ENCODE data around the gene LRRC25. TPM values are rescaled to one million over a fixed set of nuclear protein-coding genes. Genes with fewer than 3 reads are reported as not detected.

LRRC25 gene
- total and polyA plus RNA-seq, 10 of the 15 experiments (the other 5 are each of a cell fraction or from before 2014, with no cell fraction given), result 0.38 to 2.9 (median 1.2) TPM

DNA sequence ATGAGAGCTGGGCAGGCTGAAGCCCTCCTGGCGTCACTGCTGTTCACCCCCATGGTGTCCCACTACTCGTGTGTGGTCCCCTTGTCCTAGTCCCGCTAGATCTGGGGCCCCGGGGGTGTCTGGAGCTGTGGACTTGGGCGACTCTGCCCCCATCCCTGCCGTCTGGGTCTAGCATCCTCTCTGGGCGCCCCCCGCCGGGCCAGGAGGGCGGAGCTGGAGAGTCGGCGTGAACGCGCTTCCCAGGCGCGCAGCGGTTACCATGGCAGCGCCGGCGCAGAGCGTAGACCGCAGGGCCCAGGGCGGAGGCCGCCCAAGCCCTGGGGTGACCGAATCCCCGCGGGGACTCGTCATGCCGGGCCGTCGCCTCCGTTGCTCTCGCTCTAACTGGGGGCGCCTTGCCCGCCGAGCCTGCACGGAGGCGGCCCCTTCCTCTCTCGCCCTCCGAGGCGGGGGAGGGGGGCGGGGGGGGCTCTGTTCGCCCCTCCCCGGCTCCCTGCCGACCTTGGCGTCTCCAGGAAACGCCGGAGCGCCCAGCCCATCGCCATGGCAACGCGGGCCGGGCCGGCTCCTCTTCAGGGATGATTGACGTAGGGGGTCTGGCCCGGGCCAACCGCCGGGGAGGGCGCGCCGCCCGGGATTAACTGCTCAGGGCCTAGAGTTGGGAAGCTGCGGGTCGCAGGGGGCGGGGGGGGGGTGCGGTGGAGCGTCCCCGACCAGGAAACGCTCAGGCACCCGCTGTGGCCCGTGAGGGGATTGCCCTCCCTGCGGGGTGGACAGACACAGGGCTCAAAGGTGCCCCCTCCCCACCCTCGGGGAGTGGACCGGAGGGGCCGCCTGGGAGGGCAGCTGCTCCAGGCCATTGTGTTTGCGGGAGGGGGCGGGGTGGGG is 31.6 kb upstream of the LRRC25 start (continued):
- 0 out of 2 replicates have a peak, but pooled peaks have one; percentile 43 for TF ChIP-seq TBL1XR1 (IDR thresholded peaks at IDR 0.05; ENCODE audit: low read depth, low read length)
- TF ChIP-seq ZNF274 (IDR thresholded peaks at IDR 0.05; ENCODE audit: insufficient read depth, insufficient read length), result no peak
- no peak for TF ChIP-seq SMAD5 (IDR thresholded peaks at IDR 0.05; ENCODE audit: low read depth)
- TF ChIP-seq, protein P1, sequence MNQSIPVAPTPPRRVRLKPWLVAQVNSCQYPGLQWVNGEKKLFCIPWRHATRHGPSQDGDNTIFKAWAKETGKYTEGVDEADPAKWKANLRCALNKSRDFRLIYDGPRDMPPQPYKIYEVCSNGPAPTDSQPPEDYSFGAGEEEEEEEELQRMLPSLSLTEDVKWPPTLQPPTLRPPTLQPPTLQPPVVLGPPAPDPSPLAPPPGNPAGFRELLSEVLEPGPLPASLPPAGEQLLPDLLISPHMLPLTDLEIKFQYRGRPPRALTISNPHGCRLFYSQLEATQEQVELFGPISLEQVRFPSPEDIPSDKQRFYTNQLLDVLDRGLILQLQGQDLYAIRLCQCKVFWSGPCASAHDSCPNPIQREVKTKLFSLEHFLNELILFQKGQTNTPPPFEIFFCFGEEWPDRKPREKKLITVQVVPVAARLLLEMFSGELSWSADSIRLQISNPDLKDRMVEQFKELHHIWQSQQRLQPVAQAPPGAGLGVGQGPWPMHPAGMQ (IDR thresholded peaks at IDR 0.05; ENCODE audit: borderline replicate concordance), result no peak
- peak; percentile 57; the same call in 1 of the 2 replicates for TF ChIP-seq LARP7 (IDR thresholded peaks at IDR 0.05)
- TF ChIP-seq, protein P2, sequence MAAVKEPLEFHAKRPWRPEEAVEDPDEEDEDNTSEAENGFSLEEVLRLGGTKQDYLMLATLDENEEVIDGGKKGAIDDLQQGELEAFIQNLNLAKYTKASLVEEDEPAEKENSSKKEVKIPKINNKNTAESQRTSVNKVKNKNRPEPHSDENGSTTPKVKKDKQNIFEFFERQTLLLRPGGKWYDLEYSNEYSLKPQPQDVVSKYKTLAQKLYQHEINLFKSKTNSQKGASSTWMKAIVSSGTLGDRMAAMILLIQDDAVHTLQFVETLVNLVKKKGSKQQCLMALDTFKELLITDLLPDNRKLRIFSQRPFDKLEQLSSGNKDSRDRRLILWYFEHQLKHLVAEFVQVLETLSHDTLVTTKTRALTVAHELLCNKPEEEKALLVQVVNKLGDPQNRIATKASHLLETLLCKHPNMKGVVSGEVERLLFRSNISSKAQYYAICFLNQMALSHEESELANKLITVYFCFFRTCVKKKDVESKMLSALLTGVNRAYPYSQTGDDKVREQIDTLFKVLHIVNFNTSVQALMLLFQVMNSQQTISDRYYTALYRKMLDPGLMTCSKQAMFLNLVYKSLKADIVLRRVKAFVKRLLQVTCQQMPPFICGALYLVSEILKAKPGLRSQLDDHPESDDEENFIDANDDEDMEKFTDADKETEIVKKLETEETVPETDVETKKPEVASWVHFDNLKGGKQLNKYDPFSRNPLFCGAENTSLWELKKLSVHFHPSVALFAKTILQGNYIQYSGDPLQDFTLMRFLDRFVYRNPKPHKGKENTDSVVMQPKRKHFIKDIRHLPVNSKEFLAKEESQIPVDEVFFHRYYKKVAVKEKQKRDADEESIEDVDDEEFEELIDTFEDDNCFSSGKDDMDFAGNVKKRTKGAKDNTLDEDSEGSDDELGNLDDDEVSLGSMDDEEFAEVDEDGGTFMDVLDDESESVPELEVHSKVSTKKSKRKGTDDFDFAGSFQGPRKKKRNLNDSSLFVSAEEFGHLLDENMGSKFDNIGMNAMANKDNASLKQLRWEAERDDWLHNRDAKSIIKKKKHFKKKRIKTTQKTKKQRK (IDR thresholded peaks at IDR 0.05; ENCODE audit: low read depth, low read length), result no peak
- TF ChIP-seq, protein P3, sequence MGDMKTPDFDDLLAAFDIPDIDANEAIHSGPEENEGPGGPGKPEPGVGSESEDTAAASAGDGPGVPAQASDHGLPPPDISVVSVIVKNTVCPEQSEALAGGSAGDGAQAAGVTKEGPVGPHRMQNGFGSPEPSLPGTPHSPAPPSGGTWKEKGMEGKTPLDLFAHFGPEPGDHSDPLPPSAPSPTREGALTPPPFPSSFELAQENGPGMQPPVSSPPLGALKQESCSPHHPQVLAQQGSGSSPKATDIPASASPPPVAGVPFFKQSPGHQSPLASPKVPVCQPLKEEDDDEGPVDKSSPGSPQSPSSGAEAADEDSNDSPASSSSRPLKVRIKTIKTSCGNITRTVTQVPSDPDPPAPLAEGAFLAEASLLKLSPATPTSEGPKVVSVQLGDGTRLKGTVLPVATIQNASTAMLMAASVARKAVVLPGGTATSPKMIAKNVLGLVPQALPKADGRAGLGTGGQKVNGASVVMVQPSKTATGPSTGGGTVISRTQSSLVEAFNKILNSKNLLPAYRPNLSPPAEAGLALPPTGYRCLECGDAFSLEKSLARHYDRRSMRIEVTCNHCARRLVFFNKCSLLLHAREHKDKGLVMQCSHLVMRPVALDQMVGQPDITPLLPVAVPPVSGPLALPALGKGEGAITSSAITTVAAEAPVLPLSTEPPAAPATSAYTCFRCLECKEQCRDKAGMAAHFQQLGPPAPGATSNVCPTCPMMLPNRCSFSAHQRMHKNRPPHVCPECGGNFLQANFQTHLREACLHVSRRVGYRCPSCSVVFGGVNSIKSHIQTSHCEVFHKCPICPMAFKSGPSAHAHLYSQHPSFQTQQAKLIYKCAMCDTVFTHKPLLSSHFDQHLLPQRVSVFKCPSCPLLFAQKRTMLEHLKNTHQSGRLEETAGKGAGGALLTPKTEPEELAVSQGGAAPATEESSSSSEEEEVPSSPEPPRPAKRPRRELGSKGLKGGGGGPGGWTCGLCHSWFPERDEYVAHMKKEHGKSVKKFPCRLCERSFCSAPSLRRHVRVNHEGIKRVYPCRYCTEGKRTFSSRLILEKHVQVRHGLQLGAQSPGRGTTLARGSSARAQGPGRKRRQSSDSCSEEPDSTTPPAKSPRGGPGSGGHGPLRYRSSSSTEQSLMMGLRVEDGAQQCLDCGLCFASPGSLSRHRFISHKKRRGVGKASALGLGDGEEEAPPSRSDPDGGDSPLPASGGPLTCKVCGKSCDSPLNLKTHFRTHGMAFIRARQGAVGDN (IDR thresholded peaks at IDR 0.05), result no peak
- TF ChIP-seq SP1 (IDR thresholded peaks at IDR 0.05; ENCODE audit: low read depth, low read length), result peak; percentile 30
- no peak for TF ChIP-seq NFXL1 (IDR thresholded peaks at IDR 0.05; ENCODE audit: borderline replicate concordance)
- no peak for TF ChIP-seq TARDBP (IDR thresholded peaks at IDR 0.05; ENCODE audit: borderline replicate concordance)
- 0 out of 2 replicates have a peak, but pooled peaks have one; percentile 43 for TF ChIP-seq EED (IDR thresholded peaks at IDR 0.05; ENCODE audit: low read depth)
